Measurements from ENCODE around the gene XCL2.
"Not testable (repeated sequence)": the region's sequence is repeated elsewhere in the genome, so short reads cannot be mapped to it uniquely, and the experiment has no call there.

XCL2 gene

GRCh38 chr1:168543840-168544498 is at the start of gene XCL2:
Gene XCL2, minus strand, starts transcription at chr1:168543997. Its CDS starts 33 bp downstream, at chr1:168543964.
- not testable (repeated sequence) for H3K4me3 Mint-ChIP-seq, ATAC-seq, H3K27ac Mint-ChIP-seq, H3K27me3 Mint-ChIP-seq, H3K36me3 Mint-ChIP-seq, H3K9me3 Mint-ChIP-seq, H3K4me1 Mint-ChIP-seq

GRCh38 chr1:168591641-168592250 is 47.9 kb upstream of the XCL2 start:
- Mint-ChIP-seq H3K9me3 (peaks cover 2% of the 10 kb centered on the region), H3K27me3 (no peaks in the 10 kb centered on the region), H3K4me3 (no peak overlapping the region), H3K36me3 (no peaks in the 10 kb centered on the region), H3K4me1 (no peaks in the 10 kb centered on the region), H3K27ac (no peak overlapping the region)
- ATAC-seq, result no peak

GRCh38 chr1:168591066-168591465 is 47.3 kb upstream of the XCL2 start:
- no peaks in the 10 kb centered on the region for H3K27me3 Mint-ChIP-seq
- no peak overlapping the region for H3K4me3 Mint-ChIP-seq
- no peaks in the 10 kb centered on the region for H3K36me3 Mint-ChIP-seq
- no peak overlapping the region for H3K27ac Mint-ChIP-seq
- H3K9me3 Mint-ChIP-seq, result peaks cover 2% of the 10 kb centered on the region
- no peak for ATAC-seq
- no peaks in the 10 kb centered on the region for H3K4me1 Mint-ChIP-seq

GRCh38 chr1:168589167-168589566 is 45.4 kb upstream of the XCL2 start:
- Mint-ChIP-seq H3K4me1 (no peaks in the 10 kb centered on the region), H3K36me3 (no peaks in the 10 kb centered on the region), H3K9me3 (no peaks in the 10 kb centered on the region), H3K4me3 (no peak overlapping the region), H3K27ac (no peak overlapping the region), H3K27me3 (no peaks in the 10 kb centered on the region)
- ATAC-seq, result no peak

GRCh38 chr1:168585937-168586336 is 42.1 kb upstream of the XCL2 start:
- Mint-ChIP-seq H3K9me3 (no peaks in the 10 kb centered on the region), H3K4me1 (no peaks in the 10 kb centered on the region), H3K27ac (no peak overlapping the region), H3K36me3 (no peaks in the 10 kb centered on the region), H3K27me3 (no peaks in the 10 kb centered on the region), H3K4me3 (no peak overlapping the region)
- ATAC-seq, result no peak

GRCh38 chr1:168585191-168585590 is 41.4 kb upstream of the XCL2 start:
- Mint-ChIP-seq H3K9me3 (no peaks in the 10 kb centered on the region), H3K36me3 (no peaks in the 10 kb centered on the region), H3K27me3 (no peaks in the 10 kb centered on the region), H3K27ac (no peak overlapping the region), H3K4me1 (no peaks in the 10 kb centered on the region), H3K4me3 (no peak overlapping the region)
- no peak for ATAC-seq

- no peaks in the 10 kb centered on the region for H3K36me3 Mint-ChIP-seq
- no peak overlapping the region for H3K4me3 Mint-ChIP-seq
- H3K27ac Mint-ChIP-seq, result no peak overlapping the region
- no peaks in the 10 kb centered on the region for H3K27me3 Mint-ChIP-seq
- H3K4me1 Mint-ChIP-seq, result no peaks in the 10 kb centered on the region
- H3K9me3 Mint-ChIP-seq, result no peaks in the 10 kb centered on the region
- no peak for ATAC-seq
Observed at GRCh38 chr1:168583571-168583970, 39.8 kb upstream of the XCL2 start.

- no peaks in the 10 kb centered on the region for H3K9me3 Mint-ChIP-seq
- no peaks in the 10 kb centered on the region for H3K36me3 Mint-ChIP-seq
- H3K4me1 Mint-ChIP-seq, result no peaks in the 10 kb centered on the region
- no peak overlapping the region for H3K27ac Mint-ChIP-seq
- no peak for ATAC-seq
- H3K27me3 Mint-ChIP-seq, result no peaks in the 10 kb centered on the region
- H3K4me3 Mint-ChIP-seq, result no peak overlapping the region
Observed at GRCh38 chr1:168582688-168583336, 39.0 kb upstream of the XCL2 start.

- Mint-ChIP-seq H3K27me3 (no peaks in the 10 kb centered on the region), H3K27ac (no peak overlapping the region), H3K9me3 (no peaks in the 10 kb centered on the region), H3K4me1 (no peaks in the 10 kb centered on the region), H3K4me3 (no peak overlapping the region), H3K36me3 (no peaks in the 10 kb centered on the region)
- ATAC-seq, result no peak
Observed at GRCh38 chr1:168581817-168582572, 38.2 kb upstream of the XCL2 start.

- H3K4me3 Mint-ChIP-seq, ATAC-seq: not testable (repeated sequence)
Observed at GRCh38 chr1:168580991-168581390, 37.2 kb upstream of the XCL2 start.

GRCh38 chr1:168580290-168580689 is 36.5 kb upstream of the XCL2 start:
- ATAC-seq, H3K27ac Mint-ChIP-seq, H3K4me3 Mint-ChIP-seq, H3K9me3 Mint-ChIP-seq, H3K27me3 Mint-ChIP-seq, H3K36me3 Mint-ChIP-seq, H3K4me1 Mint-ChIP-seq: not testable (repeated sequence)

More at GRCh38 chr1:168580991-168581390, 37.2 kb upstream of the XCL2 start:
- H3K36me3 Mint-ChIP-seq, H3K9me3 Mint-ChIP-seq, H3K27me3 Mint-ChIP-seq, H3K4me1 Mint-ChIP-seq, H3K27ac Mint-ChIP-seq: not testable (repeated sequence)

- H3K36me3 Mint-ChIP-seq, H3K9me3 Mint-ChIP-seq, H3K27ac Mint-ChIP-seq, H3K4me3 Mint-ChIP-seq, H3K4me1 Mint-ChIP-seq: not testable (repeated sequence)
- peak; percentile 28 for ATAC-seq
- peaks cover 16% of the 10 kb centered on the region for H3K27me3 Mint-ChIP-seq
Observed at GRCh38 chr1:168578531-168579185, 34.9 kb upstream of the XCL2 start.

GRCh38 chr1:168576245-168576688 is 32.5 kb upstream of the XCL2 start, which contains the start of gene XCL1:
Gene XCL1, plus strand, starts transcription at chr1:168576605. Its CDS starts 33 bp downstream, at chr1:168576638.
- peaks cover 19% of the 10 kb centered on the region for H3K27me3 Mint-ChIP-seq
- ATAC-seq, result peak; percentile 24
- not testable (repeated sequence) for H3K9me3 Mint-ChIP-seq, H3K4me3 Mint-ChIP-seq, H3K27ac Mint-ChIP-seq, H3K36me3 Mint-ChIP-seq, H3K4me1 Mint-ChIP-seq

GRCh38 chr1:168574234-168574633 is 30.4 kb upstream of the XCL2 start:
- peaks cover 19% of the 10 kb centered on the region for H3K27me3 Mint-ChIP-seq
- not testable (repeated sequence) for H3K36me3 Mint-ChIP-seq, H3K4me3 Mint-ChIP-seq, H3K4me1 Mint-ChIP-seq, ATAC-seq, H3K9me3 Mint-ChIP-seq, H3K27ac Mint-ChIP-seq

GRCh38 chr1:168572633-168573032 is 28.8 kb upstream of the XCL2 start:
- Mint-ChIP-seq H3K36me3 (no peaks in the 10 kb centered on the region), H3K4me1 (no peaks in the 10 kb centered on the region), H3K27me3 (peaks cover 27% of the 10 kb centered on the region), H3K9me3 (no peaks in the 10 kb centered on the region), H3K27ac (no peak overlapping the region), H3K4me3 (no peak overlapping the region)
- ATAC-seq, result no peak
